HG03342 (cell line): ENCODE data around the gene CBY2.
"Not testable (repeated sequence)": the region's sequence is repeated elsewhere in the genome, so short reads cannot be mapped to it uniquely, and the experiment has no call there.

ENCODE experiments used
- ATAC-seq: cut with Tn5 transposase; IDR thresholded peaks from one replicate; pipeline ENCODE4 v1.9.1; 2021; ENCODE audit warnings: mild to moderate bottlenecking, moderate library complexity; ENCODE audit not compliant: unreplicated experiment

Gene CBY2, protein sequence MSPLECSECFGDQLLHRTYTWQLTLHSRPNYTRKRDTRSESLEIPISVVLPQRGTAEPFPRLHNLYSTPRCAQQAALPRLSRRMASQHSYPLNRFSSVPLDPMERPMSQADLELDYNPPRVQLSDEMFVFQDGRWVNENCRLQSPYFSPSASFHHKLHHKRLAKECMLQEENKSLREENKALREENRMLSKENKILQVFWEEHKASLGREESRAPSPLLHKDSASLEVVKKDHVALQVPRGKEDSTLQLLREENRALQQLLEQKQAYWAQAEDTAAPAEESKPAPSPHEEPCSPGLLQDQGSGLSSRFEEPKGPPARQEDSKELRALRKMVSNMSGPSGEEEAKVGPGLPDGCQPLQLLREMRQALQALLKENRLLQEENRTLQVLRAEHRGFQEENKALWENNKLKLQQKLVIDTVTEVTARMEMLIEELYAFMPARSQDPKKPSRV

DNA sequence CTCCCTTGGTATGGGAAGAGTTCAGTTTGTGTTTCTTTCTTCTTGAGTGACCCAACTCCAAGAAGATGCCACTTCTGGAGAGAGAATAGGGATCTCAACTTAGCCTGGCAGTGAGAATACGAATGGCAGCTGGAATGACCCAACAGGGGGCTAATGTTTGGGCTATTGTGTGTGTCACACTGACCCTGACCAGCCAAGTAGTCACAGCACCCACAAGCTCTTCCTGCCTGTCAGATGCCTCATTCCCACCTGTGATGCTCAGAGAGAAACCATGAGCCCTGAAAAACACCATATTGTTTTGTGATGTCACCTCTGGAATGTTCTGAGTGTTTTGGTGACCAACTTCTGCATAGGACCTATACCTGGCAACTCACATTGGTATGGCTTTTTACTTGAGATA lies at the start of gene CBY2:
Gene CBY2 (plus strand): TSS at position 233 of the 400 bp plus-strand sequence. CDS start 71 bp downstream, at position 304.
- no peak for ATAC-seq

DNA sequence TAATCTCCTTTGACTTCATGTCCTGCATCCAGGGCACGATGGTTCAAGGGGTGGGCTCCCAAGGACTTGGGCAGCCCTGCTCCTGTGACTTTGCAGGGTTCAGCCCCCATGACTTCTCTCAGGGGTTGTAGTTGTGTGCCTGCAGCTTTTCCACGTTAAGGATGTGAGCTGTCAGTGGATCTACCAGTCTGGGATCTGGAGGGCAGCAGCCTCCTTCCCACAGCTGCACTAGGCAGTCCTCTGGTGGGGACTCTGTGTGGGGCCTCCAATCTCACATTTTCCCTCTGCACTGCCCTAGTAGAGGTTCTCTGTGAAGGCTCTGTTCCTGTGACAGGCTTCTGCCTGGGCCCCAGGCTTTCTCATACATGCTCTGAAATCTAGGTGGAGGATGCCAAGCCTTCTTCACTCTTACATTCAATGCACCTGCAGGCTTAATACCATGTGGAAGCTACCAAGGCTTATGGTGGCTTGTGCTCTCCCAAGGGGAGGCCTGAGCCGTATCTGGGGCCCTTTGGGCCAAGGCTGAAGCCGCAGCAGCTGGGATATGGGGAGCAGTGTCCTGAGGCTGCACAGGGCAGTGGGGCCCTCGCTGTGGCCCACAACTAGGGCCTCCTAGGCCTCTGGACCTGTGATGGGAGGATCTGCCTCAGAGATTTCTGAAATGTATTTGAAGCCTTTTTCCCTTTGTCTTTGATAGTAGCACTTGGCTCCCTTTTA lies 47.3 kb upstream of the CBY2 start:
- no peak for ATAC-seq

DNA sequence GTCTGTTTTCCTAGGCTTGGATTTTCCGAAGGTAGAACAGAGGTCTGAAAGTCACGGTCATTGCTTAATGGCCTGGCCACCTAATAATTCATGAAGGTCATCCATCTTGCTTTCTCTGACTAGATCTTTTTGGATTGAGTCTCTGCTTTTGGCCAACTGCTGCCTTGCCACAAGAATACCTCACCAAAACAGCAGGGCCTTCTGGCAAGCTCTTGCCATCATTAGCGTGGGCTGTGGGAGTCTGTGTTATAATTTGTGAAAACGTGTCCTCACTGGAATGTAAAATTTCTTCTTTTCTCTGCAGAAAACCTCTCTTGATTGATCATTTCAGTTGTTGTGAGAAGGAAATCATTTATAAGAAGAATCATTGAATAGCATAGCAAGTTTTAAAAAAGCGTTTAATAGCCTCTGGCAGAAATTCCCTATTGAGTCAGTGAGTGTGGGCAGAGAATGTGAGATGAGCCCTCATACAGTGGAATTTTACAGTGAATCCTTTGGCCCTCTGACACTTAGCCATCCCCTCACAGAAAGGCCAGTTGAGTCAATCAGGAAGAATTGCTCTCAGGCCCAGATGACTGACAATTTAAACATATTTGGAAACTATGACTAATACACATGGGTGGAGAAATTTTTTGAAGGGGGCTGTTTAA lies 43.4 kb upstream of the CBY2 start:
- no peak for ATAC-seq

DNA sequence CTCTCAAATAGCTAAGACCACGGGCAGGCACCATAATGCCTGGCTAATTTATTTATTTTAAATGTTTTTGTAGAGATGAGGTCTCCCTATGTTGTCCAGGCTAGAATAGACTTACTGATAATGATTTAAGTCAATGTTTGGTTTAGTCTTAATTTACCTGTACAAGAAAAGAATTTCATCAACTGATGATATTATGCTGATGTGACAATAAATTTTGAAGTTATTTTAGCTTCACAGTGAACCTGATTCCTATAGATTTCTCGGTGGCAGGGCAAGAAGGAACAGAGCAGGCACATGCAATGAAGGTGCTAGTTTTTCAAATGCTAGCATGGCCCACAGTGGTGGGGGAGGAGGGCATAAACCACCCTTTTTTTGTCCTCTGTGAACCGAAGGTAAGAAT lies 42.6 kb upstream of the CBY2 start:
- ATAC-seq, result no peak

DNA sequence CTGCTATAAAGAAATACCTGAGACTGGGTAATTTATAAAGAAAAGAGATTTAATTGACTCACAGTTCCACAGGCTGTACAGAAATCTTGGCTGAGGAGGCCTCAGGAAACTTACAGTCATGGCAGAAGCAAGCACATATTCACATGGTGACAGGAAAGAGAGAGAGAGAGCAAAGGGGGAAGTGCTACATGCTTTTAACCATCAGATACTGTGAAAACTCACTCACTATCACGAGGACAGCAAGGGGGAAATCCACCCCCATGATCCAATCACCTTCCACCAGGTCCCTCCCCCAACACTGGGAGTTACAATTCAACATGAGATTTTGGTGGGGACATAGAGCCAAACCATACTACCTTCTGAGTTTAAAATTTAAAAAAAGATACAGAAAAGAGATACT lies 41.7 kb upstream of the CBY2 start:
- not testable (repeated sequence) for ATAC-seq

DNA sequence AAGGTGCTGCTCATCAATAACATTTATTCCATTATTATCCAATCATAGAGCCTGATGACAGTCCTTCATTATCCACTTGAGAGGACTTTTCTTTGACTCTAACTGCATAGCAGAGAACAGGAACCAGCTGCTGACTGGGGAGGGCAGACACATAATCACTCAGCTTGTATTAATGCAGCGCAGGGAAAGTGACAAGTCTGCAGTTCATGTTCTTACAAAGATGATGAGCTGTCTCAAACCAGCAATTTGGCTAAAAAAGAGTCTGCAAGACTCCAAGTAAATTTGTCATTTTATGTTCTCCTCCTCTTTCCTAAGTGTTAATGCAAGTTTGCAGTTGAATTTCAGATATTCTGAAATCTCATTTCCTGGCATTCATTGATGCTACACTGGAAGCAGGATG lies 40.0 kb upstream of the CBY2 start:
- ATAC-seq, result no peak

DNA sequence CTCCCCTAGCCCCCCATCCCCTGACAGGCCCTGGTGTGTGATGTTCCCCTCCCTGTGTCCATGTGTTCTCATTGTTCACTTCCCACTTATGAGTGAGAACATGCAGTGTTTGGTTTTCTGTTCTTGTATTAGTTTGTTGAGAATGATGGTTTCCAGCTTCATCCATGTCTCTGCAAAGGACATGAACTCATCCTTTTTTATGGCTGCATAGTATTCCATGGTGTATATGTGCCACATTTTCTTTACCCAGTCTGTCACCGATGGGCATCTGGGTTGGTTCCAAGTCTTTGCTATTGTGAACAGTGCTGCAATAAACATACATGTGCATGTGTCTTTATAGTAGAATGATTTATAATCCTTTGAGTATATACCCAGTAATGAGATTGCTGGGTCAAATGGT lies 39.2 kb upstream of the CBY2 start:
- ATAC-seq, result not testable (repeated sequence)

DNA sequence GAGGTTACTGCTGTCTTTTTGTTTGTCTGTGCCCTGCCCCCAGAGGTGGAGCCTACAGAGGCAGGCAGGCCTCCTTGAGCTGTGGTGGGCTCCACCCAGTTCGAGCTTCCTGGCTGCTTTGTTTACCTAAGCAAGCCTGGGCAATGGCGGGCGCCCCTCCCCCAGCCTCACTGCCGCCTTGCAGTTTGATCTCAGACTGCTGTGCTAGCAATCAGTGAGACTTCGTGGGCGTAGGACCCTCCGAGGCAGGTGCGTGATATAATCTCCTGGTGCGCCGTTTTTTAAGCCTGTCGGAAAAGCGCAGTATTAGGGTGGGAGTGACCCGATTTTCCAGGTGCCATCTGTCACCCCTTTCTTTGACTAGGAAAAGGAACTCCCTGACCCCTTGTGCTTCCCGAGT lies 32.5 kb upstream of the CBY2 start:
- not testable (repeated sequence) for ATAC-seq

DNA sequence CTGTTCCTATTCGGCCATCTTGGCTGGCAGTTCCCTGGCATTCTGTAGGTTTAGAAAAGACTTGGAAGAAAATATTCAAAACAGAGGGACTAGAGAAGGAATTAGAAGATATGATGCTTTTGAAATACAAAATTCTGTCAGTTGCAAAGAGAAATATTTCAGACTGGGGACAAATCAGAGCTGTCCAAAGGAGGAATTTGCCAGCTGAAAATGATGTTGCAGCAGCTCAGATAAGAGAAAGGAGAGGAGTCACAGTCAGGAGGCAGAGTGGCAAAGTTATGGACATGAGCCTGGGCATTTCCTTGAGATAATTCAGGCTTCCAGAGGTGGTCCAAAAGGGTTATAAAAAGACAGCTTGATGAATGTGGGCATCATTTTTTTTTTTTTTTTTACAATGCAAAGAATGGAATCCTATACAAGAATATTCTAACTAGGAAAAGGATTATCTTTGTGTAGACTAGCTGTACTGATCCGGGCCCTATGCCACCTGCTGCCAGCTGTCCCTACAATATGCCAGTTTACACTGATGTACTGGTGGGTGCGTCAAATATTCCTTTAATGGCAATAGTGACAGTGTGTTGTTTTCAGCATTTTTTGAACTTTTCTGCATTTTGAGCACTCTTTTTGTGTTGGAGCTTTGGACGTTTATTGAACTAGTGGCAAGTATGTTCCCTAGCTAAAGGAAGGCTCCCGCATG lies 31.8 kb upstream of the CBY2 start:
- ATAC-seq, result no peak

DNA sequence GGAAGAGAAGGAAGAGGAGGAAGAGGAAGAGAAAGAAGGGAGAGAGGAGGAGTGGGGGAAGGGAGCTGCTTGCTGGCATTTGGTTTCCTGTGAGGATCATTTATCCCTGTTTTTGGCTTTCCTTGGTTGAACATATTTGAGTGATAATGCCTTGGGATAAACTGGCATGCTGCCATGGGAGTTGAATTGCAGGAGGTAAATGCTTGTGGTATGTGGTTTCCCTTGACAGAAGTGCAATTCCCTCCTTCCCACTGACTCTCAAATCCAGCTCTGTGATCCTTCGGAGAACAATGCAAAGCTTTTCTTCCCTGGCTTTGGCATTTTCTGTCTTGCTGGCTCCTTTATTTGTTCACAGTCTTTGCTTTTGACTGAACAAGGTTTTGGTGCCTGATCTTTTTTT lies 27.2 kb upstream of the CBY2 start:
- no peak for ATAC-seq

DNA sequence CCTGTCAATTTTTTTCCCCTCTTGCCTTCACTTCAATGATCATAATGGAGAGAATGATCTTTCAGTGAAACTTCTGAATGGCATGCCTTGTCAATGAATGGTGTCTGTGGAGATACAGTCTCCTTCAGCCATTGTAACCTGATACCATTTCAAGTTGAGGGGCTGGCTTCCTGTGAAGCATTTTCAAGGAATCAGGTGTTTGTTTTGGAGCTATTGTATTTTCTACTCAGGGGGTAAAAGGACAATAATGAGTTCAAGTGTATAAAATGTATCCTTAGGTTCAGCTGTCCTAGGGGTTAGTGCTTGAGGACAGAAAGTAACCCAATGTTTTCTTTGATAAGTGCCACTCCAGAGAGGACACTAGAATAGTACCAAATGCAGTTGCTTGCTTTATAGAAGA lies 23.8 kb upstream of the CBY2 start:
- no peak for ATAC-seq

DNA sequence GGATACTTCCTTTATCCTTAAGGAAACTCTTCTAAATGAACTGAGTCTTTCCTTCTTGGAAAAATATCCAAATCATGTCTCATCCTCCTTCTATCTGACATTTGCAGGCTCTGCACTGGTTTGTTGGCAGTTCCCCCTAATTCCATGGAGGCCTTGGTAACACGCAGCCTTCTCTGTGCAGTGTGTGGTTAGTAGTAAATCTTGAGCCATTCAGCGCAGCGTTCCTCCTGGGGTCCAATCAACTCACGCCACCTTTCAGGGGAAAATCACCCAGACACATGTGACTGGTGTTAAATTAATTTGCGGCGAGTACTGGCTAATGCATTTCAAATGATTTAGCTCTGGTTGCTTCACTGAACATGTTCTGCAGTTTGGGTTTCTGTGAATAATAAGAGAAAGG lies 21.0 kb upstream of the CBY2 start:
- no peak for ATAC-seq

DNA sequence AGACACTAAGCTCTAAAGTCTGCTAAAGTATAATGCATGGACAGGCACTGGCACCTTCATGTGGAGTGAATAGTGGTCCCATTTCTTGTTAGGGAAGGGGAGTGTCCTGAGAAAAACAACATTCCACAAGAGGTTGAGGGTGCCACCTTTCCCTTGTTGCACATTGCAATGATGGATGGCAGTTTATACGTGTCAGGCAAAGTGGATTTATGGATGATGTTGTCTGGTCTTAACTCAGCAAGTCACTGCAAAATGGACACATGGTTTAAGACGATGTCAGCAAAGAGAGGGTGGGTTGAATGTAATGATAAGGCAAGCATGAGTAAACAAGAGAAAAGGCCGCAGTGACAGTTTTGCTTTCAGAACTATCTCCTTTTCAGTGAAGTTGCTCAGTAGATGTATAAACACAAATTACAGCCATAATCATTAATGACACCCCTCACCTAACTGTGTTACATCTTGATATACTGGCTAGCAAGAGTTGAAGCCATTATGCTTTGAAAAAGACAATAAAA lies 19.6 kb upstream of the CBY2 start:
- ATAC-seq, result no peak

DNA sequence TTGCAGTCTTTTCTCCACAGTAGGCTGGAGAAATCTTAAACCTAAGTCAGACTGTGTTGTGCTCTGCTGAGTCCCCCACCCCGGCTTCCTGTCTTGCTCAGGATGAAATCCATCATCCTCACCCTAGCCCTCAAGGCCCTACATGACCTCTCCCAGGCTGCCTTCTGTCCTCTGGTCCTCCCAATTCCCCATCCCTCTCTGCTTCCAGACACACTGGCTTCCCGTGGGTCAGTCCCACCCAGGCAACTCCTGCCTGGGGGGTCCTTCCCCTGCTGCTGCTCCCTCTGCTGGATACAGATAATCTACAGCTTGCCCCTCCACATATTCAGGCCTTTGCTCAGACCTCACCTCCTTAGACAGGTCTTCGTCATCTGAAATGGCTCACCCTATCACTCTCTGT lies 18.4 kb upstream of the CBY2 start:
- ATAC-seq, result no peak

DNA sequence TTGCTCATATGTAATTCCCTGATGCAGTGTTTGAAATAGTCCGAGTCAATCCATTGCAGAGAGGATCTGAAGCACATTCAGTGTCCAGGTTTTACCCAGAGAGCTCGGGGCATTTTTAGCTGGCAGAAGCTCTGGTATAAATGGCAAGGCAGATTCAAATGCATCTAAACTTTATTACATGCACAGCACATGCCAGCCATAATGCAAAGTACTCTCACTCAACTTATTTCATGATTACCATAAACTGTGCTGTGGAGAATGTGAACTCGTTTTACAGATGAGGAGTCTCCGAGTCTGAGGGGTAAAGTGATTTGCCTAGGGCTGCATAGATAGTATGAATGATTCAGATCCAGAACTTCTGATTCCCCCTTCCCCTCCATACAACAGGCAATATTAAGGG lies 13.5 kb upstream of the CBY2 start:
- no peak for ATAC-seq

DNA sequence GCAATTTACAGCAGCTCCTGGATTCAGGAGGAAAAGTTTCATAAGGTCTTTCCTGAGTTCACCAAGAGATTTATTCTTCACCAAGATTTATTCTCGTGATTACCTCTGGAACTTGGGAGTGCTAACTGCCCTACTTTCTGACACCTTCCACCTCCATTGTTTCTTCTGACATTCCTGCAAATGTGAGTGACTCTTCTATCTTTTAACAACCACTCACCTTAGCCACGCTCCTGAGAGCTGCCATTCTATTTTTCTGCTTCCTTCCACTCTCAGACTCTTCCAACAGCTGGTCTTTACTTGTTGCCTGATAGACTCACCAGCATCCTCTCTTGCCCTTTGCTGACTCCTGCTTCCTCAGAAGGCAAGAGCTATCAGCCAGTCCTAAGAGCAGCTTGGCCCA lies 11.5 kb upstream of the CBY2 start:
- no peak for ATAC-seq

DNA sequence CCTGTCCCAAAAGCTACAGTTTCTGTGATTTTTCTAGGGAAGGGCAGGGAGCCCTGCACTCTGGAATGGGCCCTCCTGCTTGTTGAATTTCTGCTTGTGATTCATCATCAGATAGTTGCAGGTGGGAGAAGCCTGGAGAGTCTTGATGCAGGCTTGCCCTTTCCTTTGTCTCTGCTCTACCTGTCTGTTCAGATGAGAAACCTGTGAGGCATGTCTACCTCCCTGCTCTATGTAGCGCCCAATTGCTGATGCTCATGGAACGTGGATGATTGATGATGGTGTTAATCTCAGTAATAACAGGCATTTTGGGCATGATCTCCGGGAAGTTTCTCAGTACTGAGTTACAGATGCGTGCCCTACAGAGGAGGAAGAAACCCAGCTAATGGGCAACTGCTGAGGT lies 10.9 kb upstream of the CBY2 start:
- no peak for ATAC-seq

DNA sequence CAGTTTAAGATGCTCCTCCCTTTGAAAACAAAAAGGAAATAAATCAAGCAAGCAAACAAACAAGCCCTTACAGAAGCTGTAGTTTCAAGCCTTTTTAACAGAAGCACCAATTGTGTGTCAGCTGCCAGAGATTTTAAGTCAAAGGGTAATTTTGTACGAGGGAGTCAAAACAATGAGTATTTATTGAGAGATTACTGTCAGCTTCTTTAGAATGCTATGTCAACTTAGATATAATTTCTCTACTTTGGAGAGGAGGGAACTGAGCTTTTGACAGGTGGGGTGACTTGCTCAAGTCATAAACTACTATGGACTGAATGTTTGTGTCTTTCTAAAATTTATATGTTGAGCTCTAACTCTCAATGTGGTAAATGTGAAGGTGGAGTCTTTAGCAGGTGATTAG lies 10.5 kb upstream of the CBY2 start:
- no peak for ATAC-seq

DNA sequence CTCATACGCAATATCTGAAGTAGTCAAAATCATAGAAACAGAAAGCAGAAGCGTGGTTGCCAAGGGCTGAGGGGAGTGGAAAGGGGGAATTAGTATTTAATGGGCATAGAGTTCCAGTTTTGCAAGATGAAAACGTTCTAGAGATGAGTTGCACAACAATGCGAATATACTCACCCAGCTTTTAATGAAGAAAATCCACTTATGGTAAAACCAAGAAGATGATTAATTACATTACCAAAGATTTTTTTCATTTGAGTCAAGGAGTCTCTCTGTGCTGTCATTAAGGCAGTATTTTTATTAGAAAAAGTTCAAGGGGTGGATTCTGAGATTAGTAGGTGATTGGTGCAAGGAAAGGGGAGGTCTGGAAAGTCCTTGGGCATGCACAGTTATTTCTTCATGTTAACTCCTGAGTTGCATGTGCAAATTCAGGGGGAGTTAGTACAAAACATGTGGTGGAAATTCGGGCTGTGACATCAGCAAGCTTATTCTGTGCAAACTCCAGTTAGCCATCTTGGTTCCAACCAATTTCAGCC lies 6.9 kb upstream of the CBY2 start:
- ATAC-seq, result no peak

DNA sequence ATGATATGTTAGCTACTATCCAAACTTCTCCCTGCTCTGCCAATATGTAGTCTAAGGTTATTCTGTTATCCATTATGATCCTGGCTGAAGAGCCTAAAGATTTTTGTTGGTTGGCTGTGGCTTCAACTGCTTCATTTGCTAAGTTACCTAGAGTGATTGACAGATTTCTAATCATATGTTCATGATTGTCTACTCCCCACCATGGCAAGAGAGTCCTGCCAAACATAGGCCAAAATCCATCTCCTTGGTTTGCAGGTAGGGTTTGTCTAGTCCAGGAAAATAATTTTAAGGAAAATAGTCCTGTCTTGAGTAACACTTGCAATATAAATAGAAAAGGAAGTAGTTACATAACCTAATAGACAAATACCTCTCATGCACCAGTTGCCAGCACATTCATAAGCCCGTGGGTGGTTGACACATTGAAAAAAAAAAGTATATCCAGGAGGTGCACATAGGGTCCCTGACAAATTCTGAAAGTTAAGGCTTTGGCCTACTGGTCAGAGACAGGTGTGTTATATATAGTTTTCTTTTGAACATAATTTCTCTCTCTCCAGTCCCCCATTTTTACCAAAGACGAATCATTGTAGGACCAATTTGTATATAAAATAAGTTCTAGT lies 5.4 kb upstream of the CBY2 start:
- peak; percentile 42 for ATAC-seq
